Psoas muscle (tissue), 8 donors: ENCODE data around the gene ZEB2. TPM values are rescaled to one million over a fixed set of nuclear protein-coding genes. Genes with fewer than 3 reads are reported as not detected.

Experiments used
- ATAC-seq, 4 donors: fragments of 200-7000 bp; cut with Tn5 transposase; one replicate each; pipeline ENCODE4 v1.9.1; 2020; ENCODE audit warnings: moderate library complexity in 3 of 4, mild to moderate bottlenecking in 2 of 4
- DNase-seq, 2 donors: peaks; one replicate each; pipeline ENCODE4 v3.0.0-alpha.2; 2020
- H3K27ac ChIP-seq: fragments of 200-600 bp; one replicate; pipeline ENCODE4 v1.8.0; 2022
- H3K27me3 ChIP-seq, 3 donors: fragments of 200-600 bp in 1 of 3; one replicate each; pipeline versions ENCODE4 v1.6.1 to v1.8.0; 2013 to 2022; ENCODE audit warnings: low read length in 2 of 3, mild to moderate bottlenecking in 2 of 3, moderate library complexity in 1 of 3; ENCODE audit not compliant: insufficient read depth in 3 of 3
- H3K36me3 ChIP-seq, 2 donors: fragments of 200-600 bp in 1 of 2; one replicate each; pipeline versions ENCODE4 v1.6.1 to v1.8.0; 2013 to 2022; ENCODE audit warnings: low read depth in 1 of 2, mild to moderate bottlenecking in 1 of 2, moderate library complexity in 1 of 2; ENCODE audit not compliant: insufficient read depth in 1 of 2
- H3K4me1 ChIP-seq: fragments of 200-600 bp; one replicate; pipeline ENCODE4 v1.8.0; 2022
- H3K4me3 ChIP-seq: fragments of 200-600 bp; one replicate; pipeline ENCODE4 v1.8.0; 2022; ENCODE audit warnings: mild to moderate bottlenecking
- H3K9me3 ChIP-seq: fragments of 200-600 bp; one replicate; pipeline ENCODE4 v1.8.0; 2022
- WGBS, 3 donors: extraction: QIAGEN DNeasy Blood & Tissue Kit; methylation state at CpG; one replicate each; pipeline versions ENCODE4 v1.1.6 to v1.1.7; 2013; 5-methylcytosine and 5-hydroxymethylcytosine counted together
- intact Hi-C, 2 donors: fragments of 100-400 bp; cut with DNase I; formaldehyde crosslinking; loops; one replicate each; pipeline versions ENCODE4 v1.11.0 to v1.14.2; 2022
- polyA plus RNA-seq, 3 donors: library from polyadenylated mRNA; stranded (reverse); fragments of 200-250 nt; gene quantifications; one replicate each; pipeline ENCODE4 v1.2.3, GENCODE V29; 2013
- total RNA-seq, 4 donors: library from RNA; stranded (reverse); fragmentation: NEBNext Ultra II Directional in 2 of 4; extraction: Animal tissue kit (Norgen Biotek cat#: 25700) in 2 of 4; gene quantifications; one replicate each; pipeline versions ENCODE4 v1.2.1 to v1.2.4, GENCODE V29; 2021 to 2023
- TF ChIP-seq, protein P1 (sequence below): fragments of 200-600 bp; IDR thresholded peaks from one replicate; pipeline ENCODE4 v1.8.0; 2022; ENCODE audit warnings: antibody characterized with exemption
- donor health status: healthy with polysubstance abuse.
- donor health status: DM: no; HTN: no; CAD: no; lungs with moderate emphysema.
- donor health status: Bipolar disorder and iron deficiency.
- donor health status: healthy.
- donor health status: DM: yes; HTN: yes; CAD: no.
- donor health status: DM: no; HTN: no; CAD: no.
- donor health status: DM: no; HTN: no; CAD: no.
- donor health status: DM: yes; HTN: yes; CAD: no.

ZEB2 gene
- total and polyA plus RNA-seq, 7 donors: 11.6 to 48.7 (median 23.3) TPM

DNA sequence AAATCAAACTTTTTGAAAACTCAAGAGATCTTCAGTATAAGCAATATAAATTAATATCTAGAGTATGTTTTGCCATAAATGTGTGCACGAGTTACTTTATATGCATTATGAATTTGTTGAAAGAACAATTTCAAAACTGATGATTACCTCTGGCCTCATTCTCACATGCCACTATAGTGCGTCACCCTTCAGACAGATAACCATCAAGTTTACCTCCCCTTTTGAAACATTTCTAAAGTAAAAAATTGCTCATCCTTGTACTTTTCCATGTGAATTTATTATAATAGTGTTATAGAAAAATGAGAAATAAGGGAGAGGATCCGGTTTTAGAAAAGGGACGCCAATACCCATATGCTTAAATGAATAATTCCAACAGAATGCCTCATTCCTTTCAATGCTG is 38.3 kb downstream of the ZEB2 start:
- DNase-seq: no peak
- WGBS, 3 donors: 88 to 96% (median 95%) methylated on average over 4 of the region's 4 CpGs
- intact Hi-C loops: no loop called here
- Histone ChIP-seq H3K4me1 (peaks cover 18% of the 10 kb centered on the region), H3K4me3 (no peak overlapping the region), H3K36me3 (no peaks in the 10 kb centered on the region), H3K27ac (no peak overlapping the region), H3K9me3 (no peaks in the 10 kb centered on the region), H3K27me3 (no peaks in the 10 kb centered on the region)
- no peak for ATAC-seq
- TF ChIP-seq, protein P1, sequence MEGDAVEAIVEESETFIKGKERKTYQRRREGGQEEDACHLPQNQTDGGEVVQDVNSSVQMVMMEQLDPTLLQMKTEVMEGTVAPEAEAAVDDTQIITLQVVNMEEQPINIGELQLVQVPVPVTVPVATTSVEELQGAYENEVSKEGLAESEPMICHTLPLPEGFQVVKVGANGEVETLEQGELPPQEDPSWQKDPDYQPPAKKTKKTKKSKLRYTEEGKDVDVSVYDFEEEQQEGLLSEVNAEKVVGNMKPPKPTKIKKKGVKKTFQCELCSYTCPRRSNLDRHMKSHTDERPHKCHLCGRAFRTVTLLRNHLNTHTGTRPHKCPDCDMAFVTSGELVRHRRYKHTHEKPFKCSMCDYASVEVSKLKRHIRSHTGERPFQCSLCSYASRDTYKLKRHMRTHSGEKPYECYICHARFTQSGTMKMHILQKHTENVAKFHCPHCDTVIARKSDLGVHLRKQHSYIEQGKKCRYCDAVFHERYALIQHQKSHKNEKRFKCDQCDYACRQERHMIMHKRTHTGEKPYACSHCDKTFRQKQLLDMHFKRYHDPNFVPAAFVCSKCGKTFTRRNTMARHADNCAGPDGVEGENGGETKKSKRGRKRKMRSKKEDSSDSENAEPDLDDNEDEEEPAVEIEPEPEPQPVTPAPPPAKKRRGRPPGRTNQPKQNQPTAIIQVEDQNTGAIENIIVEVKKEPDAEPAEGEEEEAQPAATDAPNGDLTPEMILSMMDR: no peak

DNA sequence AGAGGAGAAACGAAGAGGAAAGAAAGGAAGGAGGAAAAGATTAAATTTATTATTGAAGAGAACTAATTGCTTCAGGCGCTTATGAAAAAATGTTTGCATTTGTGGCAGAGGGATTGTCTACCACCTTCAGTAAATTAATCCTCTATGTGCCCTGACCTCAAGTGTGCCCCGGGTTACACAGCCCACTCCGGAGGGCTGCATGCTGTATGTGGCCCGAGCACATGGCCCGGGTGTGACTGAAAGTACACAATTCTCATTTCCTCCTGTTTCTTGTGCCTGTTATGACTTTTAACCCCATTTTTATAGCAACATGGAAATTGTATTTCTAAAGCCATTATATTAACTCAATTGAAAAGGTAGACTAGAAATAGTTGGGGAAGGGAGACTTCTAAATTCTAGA is 38.8 kb downstream of the ZEB2 start:
- intact Hi-C loops: no loop called here
- Histone ChIP-seq H3K27ac (no peak overlapping the region), H3K36me3 (no peaks in the 10 kb centered on the region), H3K4me3 (no peak overlapping the region), H3K4me1 (peaks cover 18% of the 10 kb centered on the region), H3K27me3 (no peaks in the 10 kb centered on the region), H3K9me3 (no peaks in the 10 kb centered on the region)
- ATAC-seq (no peak), DNase-seq (no peak)
- TF ChIP-seq, protein P1: no peak
- WGBS, 3 donors: 64 to 70% (median 68%) methylated on average over 6 of the region's 6 CpGs

DNA sequence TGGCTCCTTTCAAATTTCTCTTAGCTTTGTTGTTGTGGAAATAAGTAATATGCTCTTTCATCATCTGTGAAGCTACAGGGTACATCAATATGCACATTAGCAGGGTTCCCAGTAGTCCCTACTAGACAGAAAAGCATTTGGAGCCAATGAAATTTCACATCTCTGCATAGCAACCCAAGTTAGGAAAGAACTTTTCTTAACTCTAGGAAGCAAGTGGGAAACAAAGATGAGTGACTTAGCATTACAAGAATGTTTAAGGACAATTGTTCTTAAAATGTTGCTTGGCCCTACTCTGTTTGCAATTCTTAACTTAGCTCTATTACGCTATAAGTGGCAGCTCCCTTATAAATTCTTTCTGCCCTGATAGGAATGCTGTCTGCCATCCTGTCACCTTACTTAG is 39.6 kb downstream of the ZEB2 start:
- ATAC-seq (no peak), DNase-seq (no peak)
- TF ChIP-seq, protein P1: no peak
- intact Hi-C loops: no loop called here
- Histone ChIP-seq H3K27me3 (no peaks in the 10 kb centered on the region), H3K27ac (no peak overlapping the region), H3K4me3 (no peak overlapping the region), H3K4me1 (peaks cover 18% of the 10 kb centered on the region), H3K36me3 (no peaks in the 10 kb centered on the region), H3K9me3 (no peaks in the 10 kb centered on the region)
- 70 to 83% (median 73%) methylated on average over 1 of the region's 1 CpG for WGBS, 3 donors

DNA sequence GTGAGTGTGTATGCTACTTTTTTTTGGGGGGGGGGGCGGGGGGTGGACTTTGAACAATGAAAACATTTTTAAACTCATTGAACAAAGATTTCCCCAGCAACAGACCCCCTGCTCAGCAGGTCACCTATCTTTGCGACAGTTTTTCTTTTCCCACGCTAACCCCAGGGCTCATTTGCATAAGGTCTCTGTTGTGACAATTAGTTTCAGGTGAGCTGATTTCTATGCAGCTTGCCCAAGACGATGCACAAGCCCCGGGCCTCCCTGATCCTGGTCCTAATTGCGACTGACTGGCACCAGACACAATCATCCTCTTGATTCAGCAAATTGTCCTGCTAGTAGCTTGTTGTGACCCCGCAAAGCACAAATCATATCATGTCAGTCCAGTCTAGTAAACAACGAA is 40.3 kb downstream of the ZEB2 start:
- intact Hi-C loops: no loop called here
- ATAC-seq: no peak
- peaks cover 18% of the 10 kb centered on the region for H3K4me1 ChIP-seq

DNA sequence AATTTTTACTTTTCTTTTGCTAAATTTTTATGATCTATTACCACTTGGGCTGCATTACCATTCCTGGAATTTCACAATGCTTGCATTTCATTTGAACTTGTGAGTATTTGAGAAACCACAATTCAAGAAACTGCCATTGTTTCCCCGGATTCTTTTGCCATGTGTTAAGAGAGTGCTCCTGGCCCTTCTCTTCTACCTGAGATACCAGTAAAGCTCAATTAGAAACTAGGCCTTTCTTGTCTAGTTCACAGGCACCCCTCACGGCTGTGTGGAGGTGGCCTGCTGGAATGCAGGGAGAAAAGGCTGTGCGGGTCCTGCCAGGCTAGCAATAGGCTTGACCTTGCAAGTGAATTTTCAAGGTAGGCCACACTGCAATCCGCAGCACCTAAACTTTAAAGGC is 40.8 kb downstream of the ZEB2 start:
- intact Hi-C loops: no loop called here
- ATAC-seq (no peak), DNase-seq (no peak)
- no peaks in the 10 kb centered on the region for H3K9me3 ChIP-seq
- no peaks in the 10 kb centered on the region for H3K27me3 ChIP-seq
- H3K4me3 ChIP-seq: no peak overlapping the region
- 56 to 63% (median 57%) methylated on average over 4 of the region's 4 CpGs for WGBS, 3 donors
- TF ChIP-seq, protein P1: no peak
- H3K27ac ChIP-seq: no peak overlapping the region
- no peaks in the 10 kb centered on the region for H3K36me3 ChIP-seq
- peaks cover 20% of the 10 kb centered on the region for H3K4me1 ChIP-seq

More for the DNA sequence above, 40.3 kb downstream of the ZEB2 start:
- TF ChIP-seq, protein P1: no peak
- Histone ChIP-seq H3K36me3 (no peaks in the 10 kb centered on the region), H3K27ac (no peak overlapping the region), H3K9me3 (no peaks in the 10 kb centered on the region), H3K27me3 (no peaks in the 10 kb centered on the region), H3K4me3 (no peak overlapping the region)
- WGBS, 3 donors: 62 to 79% (median 67%) methylated on average over 8 of the region's 8 CpGs
- DNase-seq: no peak
